Brain pericyte (primary cell): ENCODE measurements around the gene ALK.

Experiments used
- DNase-seq: peaks from one replicate; pipeline ENCODE4 v3.0.0-alpha.2; 2012; ENCODE audit warnings: low read depth, low spot score

The ALK gene

GRCh38 chr2:29902356-29902755 lies 19.0 kb downstream of the ALK start:
- DNase-seq: no peak

- no peak for DNase-seq
Observed at GRCh38 chr2:29900971-29901633, 20.3 kb downstream of the ALK start.

- DNase-seq: no peak
Observed at GRCh38 chr2:29898999-29899398, 22.4 kb downstream of the ALK start.

GRCh38 chr2:29894822-29895614 lies 26.4 kb downstream of the ALK start:
- no peak for DNase-seq

GRCh38 chr2:29892585-29893259 lies 28.7 kb downstream of the ALK start:
- DNase-seq: no peak

GRCh38 chr2:29881089-29881730 lies 40.2 kb downstream of the ALK start:
- no peak for DNase-seq

GRCh38 chr2:29880084-29880483 lies 41.3 kb downstream of the ALK start:
- DNase-seq: no peak

- no peak for DNase-seq
Observed at GRCh38 chr2:29879456-29879855, 41.9 kb downstream of the ALK start.

- no peak for DNase-seq
Observed at GRCh38 chr2:29878898-29879297, 42.5 kb downstream of the ALK start.

- no peak for DNase-seq
Observed at GRCh38 chr2:29876374-29876773, 45.0 kb downstream of the ALK start.

GRCh38 chr2:29874745-29875144 lies 46.6 kb downstream of the ALK start:
- no peak for DNase-seq

- no peak for DNase-seq
Observed at GRCh38 chr2:29872870-29873269, 48.5 kb downstream of the ALK start.

GRCh38 chr2:29871541-29871940 lies 49.8 kb downstream of the ALK start:
- no peak for DNase-seq

GRCh38 chr2:29865512-29865911 lies 55.9 kb downstream of the ALK start:
- DNase-seq: no peak

- no peak for DNase-seq
Observed at GRCh38 chr2:29864988-29865387, 56.4 kb downstream of the ALK start.

- no peak for DNase-seq
Observed at GRCh38 chr2:29855924-29856639, 65.3 kb downstream of the ALK start.

GRCh38 chr2:29850794-29851193 lies 70.6 kb downstream of the ALK start:
- DNase-seq: no peak

- no peak for DNase-seq
Observed at GRCh38 chr2:29848566-29849310, 72.6 kb downstream of the ALK start.

GRCh38 chr2:29847886-29848285 lies 73.5 kb downstream of the ALK start:
- no peak for DNase-seq

GRCh38 chr2:29844713-29845326 lies 76.6 kb downstream of the ALK start:
- DNase-seq: no peak
